SKM-1 treated with dmso at 0.1 percent for 144 hours (cell line): Measurements from ENCODE around the gene OCLN.
A peak's percentile ranks its signal among the peaks of the same experiment; 100 is the strongest.
"Not testable (repeated sequence)": the region's sequence is repeated elsewhere in the genome, so short reads cannot be mapped to it uniquely, and the experiment has no call there.

Source experiments
- DNase-seq: peaks from one replicate; lab custom pipeline; 2025; ENCODE audit not compliant: unreplicated experiment; lab: John Stamatoyannopoulos, UW

Gene OCLN, protein sequence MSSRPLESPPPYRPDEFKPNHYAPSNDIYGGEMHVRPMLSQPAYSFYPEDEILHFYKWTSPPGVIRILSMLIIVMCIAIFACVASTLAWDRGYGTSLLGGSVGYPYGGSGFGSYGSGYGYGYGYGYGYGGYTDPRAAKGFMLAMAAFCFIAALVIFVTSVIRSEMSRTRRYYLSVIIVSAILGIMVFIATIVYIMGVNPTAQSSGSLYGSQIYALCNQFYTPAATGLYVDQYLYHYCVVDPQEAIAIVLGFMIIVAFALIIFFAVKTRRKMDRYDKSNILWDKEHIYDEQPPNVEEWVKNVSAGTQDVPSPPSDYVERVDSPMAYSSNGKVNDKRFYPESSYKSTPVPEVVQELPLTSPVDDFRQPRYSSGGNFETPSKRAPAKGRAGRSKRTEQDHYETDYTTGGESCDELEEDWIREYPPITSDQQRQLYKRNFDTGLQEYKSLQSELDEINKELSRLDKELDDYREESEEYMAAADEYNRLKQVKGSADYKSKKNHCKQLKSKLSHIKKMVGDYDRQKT

DNA sequence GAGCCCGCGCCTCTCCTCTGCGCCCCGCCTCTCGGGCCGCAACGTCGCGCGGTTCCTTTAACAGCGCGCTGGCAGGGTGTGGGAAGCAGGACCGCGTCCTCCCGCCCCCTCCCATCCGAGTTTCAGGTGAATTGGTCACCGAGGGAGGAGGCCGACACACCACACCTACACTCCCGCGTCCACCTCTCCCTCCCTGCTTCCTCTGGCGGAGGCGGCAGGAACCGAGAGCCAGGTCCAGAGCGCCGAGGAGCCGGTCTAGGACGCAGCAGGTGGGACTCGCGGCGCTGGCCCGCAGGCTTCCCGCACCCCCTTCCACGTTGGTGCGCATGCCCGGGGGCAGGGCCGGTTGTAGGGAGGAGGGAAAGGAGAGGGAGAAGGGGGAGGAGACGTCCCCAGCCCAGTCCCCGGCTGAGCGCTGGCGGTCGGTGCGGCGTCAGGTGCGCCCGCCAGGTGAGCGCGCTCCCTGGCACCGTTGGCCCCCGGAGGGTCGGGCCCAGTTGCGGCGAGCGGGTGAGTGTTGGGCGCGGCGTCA is at the start of gene OCLN:
Gene OCLN (plus strand): TSS at position 400 of the 532 bp plus-strand sequence. CDS start 11,455 bp downstream, outside the sequence.
- peak; percentile 45 for DNase-seq

DNA sequence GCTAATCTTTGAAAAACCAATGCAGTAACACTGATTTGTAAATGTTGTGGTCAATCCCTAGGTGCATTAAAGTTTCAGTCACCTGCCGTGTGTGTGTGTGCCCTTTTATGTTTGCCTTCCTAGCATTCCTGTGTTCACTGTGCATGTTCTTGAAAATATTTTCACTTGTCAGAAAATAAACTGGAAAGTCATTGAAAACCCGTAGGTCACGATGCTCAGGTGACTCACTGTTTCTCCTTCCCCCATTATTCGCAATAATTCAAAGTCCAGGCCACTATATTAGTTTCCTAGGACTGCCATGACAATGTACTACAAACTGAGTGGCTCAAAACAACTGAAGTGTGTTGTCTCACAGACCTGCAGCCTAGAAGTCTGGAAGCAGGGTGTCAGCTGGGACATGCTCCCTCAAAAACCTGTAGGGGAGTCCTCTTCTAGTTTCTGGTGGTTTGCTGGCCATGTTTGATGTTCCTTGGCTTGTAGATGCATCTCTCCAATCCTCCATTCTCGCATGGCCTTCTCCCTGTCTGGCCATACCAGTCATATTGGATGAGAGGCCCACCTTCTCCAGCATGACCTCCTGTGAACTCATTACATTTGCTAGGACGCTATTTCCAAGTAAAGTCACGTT is 48.3 kb upstream of the OCLN start:
- DNase-seq = no peak

DNA sequence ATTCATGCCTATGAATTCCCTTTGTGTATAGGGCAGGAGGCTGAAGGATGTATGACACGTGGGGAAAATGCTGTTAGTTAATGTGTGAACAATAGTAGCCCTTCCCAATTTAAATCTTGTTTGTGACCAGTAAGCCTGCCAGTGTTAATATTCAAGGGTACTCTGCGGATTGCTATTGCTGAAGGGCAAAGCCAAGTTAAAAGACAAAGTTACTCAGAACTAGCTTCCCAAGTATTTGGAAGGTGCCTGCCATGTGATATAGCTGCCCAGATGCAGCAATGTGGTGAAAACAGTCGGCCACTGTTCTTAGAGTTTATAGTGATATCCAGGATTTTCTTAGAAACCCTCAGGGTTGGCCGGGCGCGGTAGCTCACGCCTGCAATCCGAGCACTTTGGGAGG is 43.1 kb upstream of the OCLN start:
- DNase-seq = no peak

DNA sequence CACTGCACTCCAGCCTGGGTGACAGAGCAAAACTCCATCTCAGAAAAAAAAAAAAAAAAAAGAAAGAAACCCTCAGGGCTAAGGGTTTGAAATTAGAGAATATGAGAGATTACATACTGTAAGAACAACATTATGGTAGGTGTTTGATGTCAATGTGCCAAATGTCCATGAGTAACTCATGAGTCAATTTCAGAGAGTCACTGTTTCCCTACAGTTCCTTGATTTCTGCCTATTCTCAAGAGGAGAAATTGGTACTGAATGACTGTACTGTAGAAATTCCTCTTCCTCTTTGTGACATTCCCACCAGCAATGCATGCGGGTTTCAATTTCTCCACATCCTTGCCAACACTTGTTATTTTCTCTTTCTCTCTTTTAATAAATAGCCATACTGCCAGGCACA is 42.5 kb upstream of the OCLN start:
- no peak for DNase-seq

DNA sequence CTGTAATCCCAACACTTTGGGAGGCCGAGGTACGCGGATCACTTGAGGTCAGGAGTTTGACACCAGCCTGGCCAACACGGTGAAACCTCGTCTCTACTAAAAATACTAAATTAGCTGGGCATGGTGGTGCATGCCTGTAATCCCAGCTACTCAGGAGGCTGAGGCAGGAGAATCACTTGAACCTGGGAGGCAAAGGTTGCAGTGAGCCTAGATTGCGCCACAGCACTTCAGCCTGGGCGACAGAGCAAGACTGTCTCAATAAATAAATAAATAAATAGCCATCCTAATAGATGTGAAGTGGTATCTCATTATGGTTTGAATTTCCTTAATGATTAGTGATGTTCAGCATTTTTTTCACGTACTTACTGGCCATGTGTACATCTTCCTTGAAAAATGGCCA is 42.1 kb upstream of the OCLN start:
- DNase-seq = not testable (repeated sequence)

DNA sequence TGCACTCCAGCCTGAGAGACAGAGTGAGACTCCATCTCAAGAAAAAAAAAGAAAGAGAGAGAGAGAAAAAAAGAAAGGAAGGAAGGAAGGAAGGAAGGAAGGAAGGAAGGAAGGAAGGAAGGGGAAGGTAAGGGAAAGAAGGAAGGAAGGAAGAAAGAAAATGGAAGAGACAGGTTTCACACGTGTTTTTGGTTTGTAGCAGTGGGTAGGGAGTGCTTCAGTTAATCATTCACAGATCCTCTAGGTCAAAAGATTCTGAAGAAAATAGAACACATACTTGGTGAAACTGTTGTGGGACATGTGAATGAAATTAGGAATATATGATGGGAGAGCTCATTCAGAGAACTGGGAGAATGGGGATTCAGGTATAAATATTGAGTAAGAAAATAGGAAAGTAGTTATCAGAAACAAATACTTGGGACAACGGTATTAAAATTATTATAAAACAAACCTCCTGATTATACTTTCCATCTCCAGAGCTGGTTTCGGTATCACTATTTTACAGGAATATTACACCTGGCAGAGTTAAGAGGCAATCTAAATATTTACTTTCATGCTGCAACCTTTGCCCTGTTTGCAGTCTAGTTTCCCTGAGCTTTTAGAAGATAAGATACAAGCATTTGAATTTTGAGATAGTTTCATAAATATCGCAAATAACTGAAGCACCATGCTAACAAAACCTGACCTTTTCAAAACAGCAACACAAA is 40.5 kb upstream of the OCLN start:
- DNase-seq = no peak

DNA sequence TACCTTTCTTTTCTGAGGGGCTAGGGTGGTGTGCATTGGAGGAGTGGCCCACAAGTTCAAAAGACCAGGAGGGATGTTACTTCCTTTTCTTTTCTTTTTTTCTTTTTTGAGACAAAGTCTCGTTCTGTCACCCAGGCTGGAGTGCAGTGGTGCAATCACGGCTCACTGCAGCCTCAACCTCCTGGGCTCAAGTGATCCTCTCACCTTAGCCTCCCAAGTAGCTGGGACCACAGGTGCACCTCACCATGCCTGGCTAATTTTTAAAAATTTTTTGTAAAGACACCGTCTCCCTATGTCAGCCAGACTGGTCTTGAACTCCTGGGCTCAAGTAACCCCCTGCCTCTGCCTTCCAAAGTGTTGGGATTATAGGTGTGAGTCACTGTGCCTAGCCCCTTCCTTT is 39.1 kb upstream of the OCLN start:
- not testable (repeated sequence) for DNase-seq

DNA sequence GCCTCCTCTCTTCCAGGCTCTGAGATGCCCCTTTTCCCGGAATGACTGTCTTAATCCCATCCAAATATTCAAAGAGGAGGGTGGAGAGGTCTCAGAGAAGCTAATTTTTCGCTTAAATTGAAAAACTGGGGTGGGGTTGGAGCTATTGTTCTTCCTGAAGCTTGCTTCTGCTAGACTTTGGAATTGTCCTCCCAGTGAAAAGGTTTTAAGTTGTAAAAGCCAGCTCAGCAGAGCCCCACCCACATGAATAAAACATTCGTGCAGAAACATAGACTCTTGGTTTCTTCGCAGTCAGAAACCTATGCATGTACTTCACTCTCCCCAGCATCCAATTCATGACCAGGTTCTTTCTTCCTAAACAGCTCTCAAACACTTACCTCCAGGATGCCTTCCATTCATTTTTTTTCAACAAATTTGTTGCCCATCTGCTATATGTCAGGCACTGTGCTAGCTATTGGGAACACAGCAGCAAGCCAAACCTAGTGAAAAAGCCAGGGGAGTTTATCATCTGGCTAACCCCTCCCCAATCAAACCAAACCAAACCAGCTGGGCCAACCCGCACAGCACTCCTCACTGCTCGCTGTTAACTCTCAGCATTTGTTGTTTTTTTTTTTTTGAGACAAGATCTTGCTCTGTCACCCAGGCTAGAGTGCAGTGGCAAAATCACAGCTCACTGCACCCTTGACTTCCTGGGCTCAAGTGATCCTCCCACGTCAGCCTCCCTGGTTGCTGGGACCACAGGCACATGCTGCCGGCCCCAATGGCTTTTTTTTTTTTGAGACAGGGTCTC is 37.9 kb upstream of the OCLN start:
- no peak for DNase-seq

DNA sequence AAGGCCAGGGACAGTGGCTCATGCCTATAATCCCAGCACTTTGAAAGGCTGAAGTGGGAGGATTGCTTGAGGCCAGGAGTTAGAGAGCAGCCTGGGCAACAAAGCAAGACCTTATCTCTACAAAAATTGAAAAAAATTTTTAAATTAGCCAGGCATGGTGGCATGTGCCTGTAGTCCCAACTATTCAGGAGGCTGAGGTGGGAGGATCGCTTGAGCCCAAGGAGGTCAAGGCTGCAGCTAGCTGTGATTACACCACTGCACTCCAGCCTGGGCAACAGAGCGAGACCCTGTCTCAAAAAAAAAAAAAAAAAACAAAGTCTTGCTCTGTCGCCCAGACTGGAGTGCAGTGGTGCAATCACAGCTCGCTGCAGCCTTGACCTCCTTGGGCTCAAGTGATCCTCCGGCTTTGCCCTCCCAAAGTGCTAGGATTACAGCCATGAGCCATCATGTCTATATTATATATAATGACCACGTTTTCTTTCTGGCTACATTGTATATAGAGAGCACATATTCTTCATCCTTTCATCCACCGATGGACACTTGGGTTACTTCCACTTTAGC is 37.1 kb upstream of the OCLN start:
- not testable (repeated sequence) for DNase-seq

DNA sequence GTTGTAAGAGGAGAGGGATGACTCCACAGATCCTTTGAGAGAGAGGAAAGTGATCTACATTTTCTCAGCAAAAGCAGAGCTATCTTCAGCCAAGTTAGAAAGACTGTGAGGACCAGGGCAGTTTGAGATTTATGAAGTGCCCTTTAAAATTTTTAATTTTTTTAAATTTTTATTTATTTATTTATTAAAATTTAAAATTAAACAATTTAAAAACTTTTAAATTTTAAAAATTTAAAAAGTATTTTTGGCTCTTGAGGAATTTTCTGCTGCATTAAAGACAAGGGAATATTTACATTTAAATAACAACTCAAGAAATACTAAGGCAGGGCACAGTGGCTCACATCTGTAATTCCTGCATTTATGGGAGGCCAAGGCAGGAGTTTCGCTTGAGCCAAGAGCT is 30.4 kb upstream of the OCLN start:
- DNase-seq = no peak

DNA sequence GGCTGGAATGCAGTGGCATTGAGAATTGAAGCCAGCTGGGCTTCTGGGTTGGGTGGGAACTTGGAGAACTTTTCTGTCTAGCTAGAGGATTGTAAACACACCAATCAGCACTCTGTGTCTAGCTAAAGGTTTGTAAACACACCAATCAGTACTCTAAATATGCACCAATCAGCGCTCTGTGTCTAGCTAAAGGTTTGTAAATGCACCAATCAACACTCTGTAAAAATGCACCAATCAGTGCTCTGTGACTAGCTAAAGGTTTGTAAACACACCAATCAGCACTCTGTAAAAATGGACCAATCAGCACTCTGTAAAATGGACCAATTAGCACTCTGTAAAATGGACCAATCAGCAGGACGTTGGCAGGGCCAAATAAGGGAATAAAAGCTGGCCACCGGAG is 26.2 kb upstream of the OCLN start:
- not testable (repeated sequence) for DNase-seq

DNA sequence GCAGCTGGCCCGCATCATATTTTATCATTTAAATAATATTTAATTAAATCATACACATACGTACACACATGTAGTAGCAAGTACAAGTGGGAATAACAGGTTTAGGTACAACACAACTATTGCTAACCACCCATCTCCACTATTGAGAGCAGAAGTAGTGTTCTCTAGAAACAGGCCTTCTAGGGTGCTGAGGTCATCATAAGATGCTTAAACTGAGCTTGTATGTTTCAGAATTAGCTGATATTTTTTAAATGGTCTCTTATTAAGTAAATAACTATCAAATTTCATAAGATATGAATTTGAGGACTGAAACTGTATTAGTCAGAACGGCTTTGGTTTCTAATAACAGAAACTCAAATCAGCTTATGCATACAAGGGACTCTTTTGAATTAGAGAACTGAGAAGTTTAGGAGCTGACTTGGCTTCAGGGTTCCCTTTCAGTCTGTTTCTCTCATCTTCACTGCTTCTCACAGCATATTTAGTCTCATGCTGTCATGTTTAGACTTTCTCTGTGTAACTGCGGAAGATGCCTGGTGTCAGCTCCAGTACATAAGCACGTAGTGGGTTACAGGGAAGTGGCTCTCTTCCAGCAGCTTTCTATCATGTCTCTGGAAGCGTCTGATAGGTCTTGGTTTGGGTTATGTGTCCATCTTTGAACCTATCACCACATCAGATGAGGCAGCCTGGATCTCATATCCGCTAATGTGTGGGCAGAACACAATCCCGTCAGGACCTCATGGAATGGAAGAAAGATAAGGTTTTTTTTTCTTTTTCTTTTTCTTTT is 25.0 kb upstream of the OCLN start:
- no peak for DNase-seq

DNA sequence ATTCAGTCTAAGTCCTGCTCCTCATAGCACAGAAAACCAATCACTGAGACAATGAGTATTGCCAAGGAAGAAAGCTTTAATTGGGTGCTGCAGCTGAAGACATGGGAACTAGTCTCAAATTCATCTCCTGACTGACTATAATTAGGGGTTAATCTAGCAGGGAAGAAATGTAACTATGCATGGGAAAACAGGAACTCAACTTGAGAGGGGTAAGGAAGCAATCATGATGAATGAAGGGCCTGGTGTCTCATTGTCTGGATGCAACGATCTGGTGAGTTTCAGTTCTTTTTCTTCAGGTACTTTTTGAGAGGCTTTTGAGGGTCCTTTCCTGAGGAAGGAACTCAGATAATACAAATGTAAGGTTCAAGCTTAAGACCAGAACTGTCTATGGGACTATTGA is 24.0 kb upstream of the OCLN start:
- DNase-seq = no peak

DNA sequence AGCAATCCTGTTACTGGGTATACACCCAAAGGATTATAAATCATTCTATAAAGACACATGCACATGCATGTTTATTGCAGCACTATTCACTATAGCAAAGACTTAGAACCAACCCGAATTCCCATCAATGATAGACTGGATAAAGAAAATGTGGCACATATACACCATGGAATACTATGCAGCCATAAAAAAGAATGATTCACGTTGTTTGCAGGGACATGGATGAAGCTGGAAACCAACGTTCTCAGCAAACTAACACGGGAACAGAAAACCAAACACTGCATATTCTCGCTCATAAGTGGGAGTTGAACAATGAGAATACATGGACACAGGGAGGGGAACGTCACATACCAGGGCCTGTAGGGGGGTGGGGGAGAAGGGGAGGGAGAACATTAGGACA is 21.1 kb upstream of the OCLN start:
- DNase-seq = not testable (repeated sequence)

DNA sequence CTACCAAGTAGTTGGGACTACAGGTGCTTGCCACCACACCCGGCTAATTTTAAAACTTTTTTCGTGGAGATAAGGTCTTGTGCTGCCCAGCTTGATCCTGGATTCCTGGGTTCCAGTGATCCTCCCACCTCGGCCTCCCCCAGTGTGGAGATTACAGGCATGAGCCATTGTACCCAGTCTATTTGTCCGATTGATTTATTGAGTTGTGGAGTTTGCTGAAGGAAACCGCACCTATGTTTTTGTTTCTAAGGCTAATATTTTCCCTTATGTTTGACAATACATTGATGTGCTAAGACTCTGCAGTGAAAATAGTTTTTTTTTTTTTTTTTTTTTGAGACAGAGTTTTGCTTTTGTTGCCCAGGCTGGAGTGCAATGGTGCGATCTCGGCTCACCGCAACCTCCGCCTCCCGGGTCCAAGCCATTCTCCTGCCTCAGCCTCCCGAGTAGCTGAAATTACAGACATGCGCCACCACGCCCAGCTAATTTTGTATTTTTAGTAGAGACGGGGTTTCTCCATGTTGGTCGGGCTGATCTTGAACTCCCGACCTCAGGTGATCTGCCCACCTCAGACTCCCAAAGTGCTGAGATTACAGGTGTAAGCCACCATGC is 20.0 kb upstream of the OCLN start:
- not testable (repeated sequence) for DNase-seq

DNA sequence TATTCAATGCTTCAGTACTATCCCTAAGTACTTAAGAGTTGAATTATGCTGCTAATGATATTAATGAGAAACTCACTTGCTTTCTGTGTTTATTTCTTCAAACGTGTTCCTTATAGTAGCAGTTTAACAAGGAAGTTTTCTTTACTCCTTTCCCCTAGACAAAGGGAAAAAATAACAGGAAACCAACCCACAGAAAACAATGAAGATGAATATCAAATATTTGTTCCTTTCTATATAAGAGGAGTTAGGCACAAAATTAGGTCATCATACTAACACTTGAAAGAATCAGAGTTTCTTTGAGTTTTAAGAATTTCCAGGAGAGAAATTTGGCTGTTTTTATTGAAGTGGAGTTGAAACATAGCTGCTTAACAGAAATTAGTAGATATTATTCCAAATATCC is 15.4 kb upstream of the OCLN start:
- DNase-seq = no peak

DNA sequence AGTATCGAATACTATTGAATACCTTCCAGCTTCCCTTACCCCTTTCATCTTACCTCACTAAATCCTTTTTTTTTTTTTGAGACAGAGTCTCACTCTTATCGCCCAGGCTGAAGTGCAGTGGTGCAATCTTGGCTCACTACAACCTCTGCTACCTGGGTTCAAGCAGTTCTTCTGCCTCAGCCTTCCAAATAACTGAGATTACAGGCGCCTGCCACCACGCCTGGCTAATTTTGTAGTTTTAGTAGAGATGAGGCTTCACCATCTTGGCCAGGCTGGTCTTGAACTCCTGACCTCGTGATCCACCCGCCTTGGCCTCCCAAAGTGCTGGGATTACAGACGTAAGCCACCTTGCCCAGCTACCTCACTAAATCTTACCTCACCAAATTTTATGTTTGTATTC is 14.3 kb upstream of the OCLN start:
- not testable (repeated sequence) for DNase-seq

DNA sequence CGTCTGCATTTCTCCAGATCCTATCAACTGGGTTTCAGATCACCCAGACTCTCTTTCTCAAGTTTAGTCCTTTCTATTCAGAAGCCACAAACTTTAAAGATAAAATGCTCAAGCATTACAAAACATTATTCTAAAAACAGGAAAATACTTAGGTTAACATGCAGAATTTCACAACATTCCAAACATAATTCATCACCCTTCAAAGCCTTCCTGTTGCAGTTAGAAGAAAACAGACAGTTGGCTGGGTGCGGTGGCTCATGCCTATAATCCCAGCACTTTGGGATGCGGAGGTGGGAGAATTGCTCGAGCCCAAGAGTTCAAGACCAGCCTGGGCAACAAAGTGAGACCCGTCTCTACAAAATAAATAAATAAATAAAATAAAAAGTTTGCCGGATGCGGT is 7.7 kb upstream of the OCLN start:
- DNase-seq = peak; percentile 71

DNA sequence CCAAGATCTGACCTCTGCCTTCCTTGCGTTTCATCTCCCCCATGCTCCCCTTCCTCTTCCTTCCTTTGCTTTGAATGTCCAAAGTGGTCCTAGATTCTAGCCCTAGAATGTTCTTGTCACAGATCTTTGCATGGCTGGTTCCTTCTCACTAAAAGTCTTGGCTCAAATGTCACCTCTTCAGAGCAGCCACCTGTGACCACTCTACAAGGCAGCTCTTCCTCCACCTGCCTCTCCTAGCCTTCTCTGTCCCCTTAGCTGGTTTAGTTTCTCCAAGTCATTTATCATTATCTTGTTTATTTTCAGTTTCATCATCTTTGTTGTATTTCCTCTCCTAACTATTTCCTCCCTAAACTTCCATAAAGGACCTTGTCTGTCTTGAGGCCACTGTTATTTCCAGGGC is 7.1 kb upstream of the OCLN start:
- no peak for DNase-seq
